GM18858 (cell line): ENCODE data around the gene TTC6.

Experiments
- ATAC-seq: cut with Tn5 transposase; IDR thresholded peaks from one replicate; pipeline ENCODE4 v1.9.1; 2021; ENCODE audit not compliant: unreplicated experiment

The TTC6 gene

GRCh38 chr14:37618498-37619028 lies 23.1 kb downstream of the TTC6 start:
- no peak for ATAC-seq

DNA sequence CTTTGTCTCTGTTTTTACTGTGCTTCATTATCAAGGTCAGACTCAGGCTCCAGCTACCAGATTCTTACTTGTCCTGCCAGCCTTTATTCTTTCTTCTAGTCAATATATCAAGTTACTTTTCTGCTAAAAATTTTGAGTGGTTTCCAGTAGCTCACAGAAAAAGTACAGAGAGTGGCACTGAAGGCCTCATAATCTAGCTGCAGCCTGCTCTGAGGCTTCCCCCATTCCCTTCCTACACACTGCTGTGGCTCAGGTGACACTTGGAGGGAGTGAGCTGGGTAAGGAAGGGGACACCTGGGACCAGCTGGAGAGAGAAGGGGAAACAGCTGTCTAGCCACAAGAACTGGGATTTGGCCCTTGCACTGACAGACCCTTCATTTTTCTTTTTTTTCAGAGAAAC lies 25.4 kb downstream of the TTC6 start:
- no peak for ATAC-seq

GRCh38 chr14:37622231-37622923 lies 26.9 kb downstream of the TTC6 start:
- ATAC-seq: no peak

GRCh38 chr14:37623426-37623951 lies 28.1 kb downstream of the TTC6 start:
- ATAC-seq: no peak

GRCh38 chr14:37623971-37624370 lies 28.5 kb downstream of the TTC6 start:
- ATAC-seq: no peak

DNA sequence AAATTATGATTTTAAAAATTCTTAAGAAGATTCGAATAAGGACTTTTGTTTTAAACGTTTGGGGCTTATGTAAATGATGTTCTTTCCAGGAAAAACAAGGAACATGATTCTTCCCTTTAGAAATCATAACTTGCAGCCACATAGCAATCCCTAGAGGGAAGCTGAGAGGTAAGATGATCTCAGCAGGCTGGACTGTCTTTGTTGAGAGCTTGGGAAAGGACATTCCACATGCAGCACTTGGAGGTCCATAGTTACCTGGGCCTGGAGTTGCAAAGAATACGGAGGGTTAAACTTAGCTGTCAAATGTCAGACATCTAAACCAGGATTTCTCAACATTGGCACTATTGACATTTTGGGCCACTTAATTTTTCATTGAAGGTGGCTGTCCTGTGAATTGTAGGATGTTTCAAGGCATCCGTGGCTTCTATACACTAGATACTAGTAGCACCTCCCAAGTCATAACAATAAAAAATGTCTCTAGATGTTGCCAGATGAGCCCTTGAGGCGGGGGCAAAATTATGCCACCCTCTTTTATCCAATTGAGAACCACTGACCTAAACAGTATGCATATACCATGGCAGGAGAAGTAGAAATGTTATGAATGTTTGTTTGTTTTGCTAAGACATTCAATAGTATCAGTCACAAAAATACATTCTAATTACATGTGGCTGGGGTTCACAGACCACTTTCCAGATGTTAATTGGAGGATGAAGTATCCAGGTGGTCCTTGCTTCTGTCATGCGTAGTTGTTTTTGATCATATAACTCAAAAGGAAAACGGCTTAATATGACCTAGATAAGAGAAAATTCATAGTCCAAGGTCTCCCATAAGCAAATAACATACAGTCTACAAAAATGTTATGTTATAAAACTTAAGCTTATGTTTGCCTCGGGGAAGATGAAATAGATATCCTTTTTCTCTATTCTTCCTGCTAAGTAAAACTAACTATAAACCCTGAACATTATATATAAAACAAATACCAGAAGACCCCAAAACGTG lies 30.5 kb downstream of the TTC6 start:
- ATAC-seq: no peak

GRCh38 chr14:37637341-37637740 lies 41.9 kb downstream of the TTC6 start:
- ATAC-seq: no peak

- ATAC-seq: no peak
These were observed 43.2 kb downstream of the TTC6 start for GRCh38 chr14:37638599-37638998.

DNA sequence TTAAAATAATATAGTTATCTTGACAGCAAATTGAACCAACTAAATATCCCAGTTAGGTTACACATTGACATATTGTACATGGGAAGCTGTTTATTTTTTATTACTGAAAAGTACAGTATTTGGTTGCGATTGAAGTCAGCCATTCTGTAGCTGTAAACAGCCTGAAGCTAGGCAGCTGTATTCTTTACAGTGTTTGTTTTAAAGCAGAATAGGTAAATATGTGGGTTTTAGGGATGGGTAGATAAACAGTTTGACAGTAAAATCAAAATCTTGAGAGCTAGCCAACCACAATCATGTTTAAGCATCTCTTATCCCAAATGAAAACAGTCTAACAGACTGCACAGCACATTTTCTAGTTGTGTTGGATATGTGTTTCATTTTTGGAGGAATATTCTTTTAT lies 45.7 kb downstream of the TTC6 start:
- no peak for ATAC-seq

DNA sequence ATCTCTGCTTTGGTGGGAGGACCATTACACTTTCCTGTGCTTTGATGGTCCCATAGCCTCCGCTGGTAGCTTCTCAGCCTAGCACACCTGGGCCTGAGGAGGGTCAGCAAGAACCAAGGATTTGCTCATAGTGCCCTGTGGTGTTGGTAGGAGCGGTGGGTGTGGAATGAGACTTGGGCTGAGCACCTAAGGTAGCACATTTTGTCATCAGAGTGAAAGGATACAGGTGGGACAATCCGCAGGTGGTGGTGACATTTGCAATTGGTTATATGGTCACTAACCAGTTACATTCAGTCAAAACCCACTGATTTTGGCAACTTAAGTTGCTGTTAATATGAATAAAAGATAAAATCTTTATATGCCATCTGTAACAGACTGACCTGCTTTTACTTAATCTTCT lies 46.7 kb downstream of the TTC6 start:
- no peak for ATAC-seq

GRCh38 chr14:37643701-37644100 lies 48.3 kb downstream of the TTC6 start:
- ATAC-seq: no peak
